Stomach (tissue), 9 donors: ENCODE data around the gene ALX1. TPM values are rescaled to one million over a fixed set of nuclear protein-coding genes. Genes with fewer than 3 reads are reported as not detected.

Experiments
- DNase-seq, 2 donors: peaks; one replicate each; pipeline versions ENCODE4 v3.0.0 to v3.0.0-alpha.2; 2013 to 2019
- H3K27ac ChIP-seq, 5 donors: fragments of 200-600 bp in 4 of 5; sonication (generic) in 4 of 5; one replicate each; pipeline ENCODE4 v1.5.1; 2013 to 2019; ENCODE audit warnings: mild to moderate bottlenecking in 1 of 5, moderate library complexity in 1 of 5
- H3K27me3 ChIP-seq, 3 donors: fragments of 200-600 bp; sonication (generic); one replicate each; pipeline ENCODE4 v1.5.1; 2017 to 2019; ENCODE audit warnings: mixed run types in 1 of 3
- H3K36me3 ChIP-seq, 4 donors: fragments of 200-600 bp; sonication (generic); 1 replicate in 3 of 4; 2 replicates in 1 of 4; pipeline ENCODE4 v1.5.1; 2016 to 2019
- H3K4me1 ChIP-seq, 4 donors: fragments of 200-600 bp; sonication (generic); one replicate each; pipeline ENCODE4 v1.5.1; 2016 to 2019
- H3K4me3 ChIP-seq, 4 donors: fragments of 200-600 bp; sonication (generic) in 3 of 4; one replicate each; pipeline ENCODE4 v1.5.1; 2016 to 2019; ENCODE audit warnings: mild to moderate bottlenecking in 1 of 4
- H3K9me3 ChIP-seq, 4 donors: fragments of 200-600 bp; sonication (generic); one replicate each; pipeline ENCODE4 v1.5.1; 2016 to 2019
- CTCF ChIP-seq, 7 experiments: fragments of 450-650 bp in 4 of 7; fragments of 200-600 bp in 3 of 7; sonication (generic) in 3 of 7; IDR thresholded peaks; one replicate each; pipeline ENCODE4 v1.5.1; 2016 to 2019; ENCODE audit warnings: antibody characterized with exemption in 7 of 7, control low read depth in 2 of 7, mild to moderate bottlenecking in 1 of 7
- EP300 ChIP-seq: sonication (generic); formaldehyde crosslinking; IDR thresholded peaks from one replicate; pipeline ENCODE4 v1.6.1; 2017; ENCODE audit warnings: antibody characterized with exemption
- POLR2A ChIP-seq, 4 donors: fragments of 450-650 bp; IDR thresholded peaks; one replicate each; pipeline ENCODE4 v1.6.1; 2016; ENCODE audit warnings: antibody characterized with exemption in 4 of 4, control low read depth in 2 of 4, mild to moderate bottlenecking in 1 of 4, moderate library complexity in 1 of 4
- POLR2AphosphoS5 ChIP-seq, 3 donors: sonication (generic); formaldehyde crosslinking; IDR thresholded peaks; one replicate each; pipeline ENCODE4 v1.6.1; 2016; ENCODE audit warnings: antibody characterized with exemption in 3 of 3
- WGBS, 5 donors: extraction: QIAGEN DNeasy Blood & Tissue Kit in 3 of 5; methylation state at CpG; one replicate each; pipeline versions ENCODE4 v1.1.5 to v1.1.7; 2013 to 2018; 5-methylcytosine and 5-hydroxymethylcytosine counted together
- intact Hi-C: fragments of 100-400 bp; cut with DNase I; formaldehyde crosslinking; loops from one replicate; pipeline ENCODE4 v1.15.1; 2023; ENCODE audit warnings: low total_unique reads
- polyA plus RNA-seq, 3 donors: library from polyadenylated mRNA; stranded (reverse); fragments of 200-250 nt; gene quantifications; one replicate each; pipeline ENCODE4 v1.2.3, GENCODE V29; 2013
- total RNA-seq, 5 donors: library from RNA; depleted of rRNA; stranded (reverse); fragments of >200 nt; gene quantifications; one replicate each; pipeline versions ENCODE4 v1.1.0 to v1.2.3, GENCODE V29; 2014 to 2016
- donor health status: healthy with polysubstance abuse.
- donor health status: Bipolar disorder and iron deficiency.
- donor health status: healthy.

The ALX1 gene
- total and polyA plus RNA-seq, 8 donors: not detected

GRCh38 chr12:85280984-85281630 lies 1.1 kb downstream of the ALX1 start:
- Histone ChIP-seq H3K4me1 (peaks cover 9 to 21% (median 16%) of the 10 kb centered on the region in 4 donors), H3K4me3 (peak overlapping the region in 2 of 4 donors; percentile 41), H3K27me3 (peaks cover 28 to 98% (median 52%) of the 10 kb centered on the region in 3 donors), H3K27ac (no peak overlapping the region), H3K9me3 (peaks cover 0 to 26% (median 16%) of the 10 kb centered on the region in 4 donors), H3K36me3 (no peaks in the 10 kb centered on the region)
- intact Hi-C loops: no loop called here
- DNase-seq: peak in 1 of 2 donors; percentile 18
- WGBS, 5 donors: 7 to 10% (median 8%) methylated on average over 15 of the region's 15 CpGs
- TF ChIP-seq CTCF (IDR thresholded peaks at IDR 0.05): no peak

- intact Hi-C loops: no loop called here
- Histone ChIP-seq H3K4me3 (no peak overlapping the region), H3K4me1 (peaks cover 9 to 21% (median 16%) of the 10 kb centered on the region in 4 donors), H3K36me3 (no peaks in the 10 kb centered on the region), H3K9me3 (peaks cover 0 to 26% (median 16%) of the 10 kb centered on the region in 4 donors), H3K27me3 (peaks cover 28 to 92% (median 52%) of the 10 kb centered on the region in 3 donors), H3K27ac (no peak overlapping the region)
- TF ChIP-seq POLR2A (IDR thresholded peaks at IDR 0.05) (no peak), EP300 (no peak), CTCF (IDR thresholded peaks at IDR 0.05) (no peak), POLR2AphosphoS5 (IDR thresholded peaks at IDR 0.05) (no peak)
- WGBS, 5 donors: 7 to 13% (median 9%) methylated on average over 11 of the region's 11 CpGs
- DNase-seq: no peak
Measured at GRCh38 chr12:85281636-85282312, 1.8 kb downstream of the ALX1 start.

GRCh38 chr12:85283560-85283959 lies 3.5 kb downstream of the ALX1 start:
- H3K36me3 ChIP-seq: no peaks in the 10 kb centered on the region
- no peak overlapping the region for H3K4me3 ChIP-seq
- TF ChIP-seq CTCF (IDR thresholded peaks at IDR 0.05) (no peak), EP300 (no peak), POLR2AphosphoS5 (IDR thresholded peaks at IDR 0.05) (no peak), POLR2A (IDR thresholded peaks at IDR 0.05) (no peak)
- peaks cover 19 to 74% (median 35%) of the 10 kb centered on the region in 3 donors for H3K27me3 ChIP-seq
- no peak overlapping the region for H3K27ac ChIP-seq
- H3K4me1 ChIP-seq: peaks cover 9 to 21% (median 16%) of the 10 kb centered on the region in 4 donors
- intact Hi-C loops: no loop called here
- DNase-seq: no peak
- H3K9me3 ChIP-seq: peaks cover 0 to 17% (median 7%) of the 10 kb centered on the region in 4 donors
- WGBS, 5 donors: 25 to 56% (median 45%) methylated on average over 6 of the region's 6 CpGs

GRCh38 chr12:85296362-85296761 lies 16.3 kb downstream of the ALX1 start:
- TF ChIP-seq EP300 (no peak), POLR2A (IDR thresholded peaks at IDR 0.05) (no peak), POLR2AphosphoS5 (IDR thresholded peaks at IDR 0.05) (no peak), CTCF (IDR thresholded peaks at IDR 0.05) (no peak)
- Histone ChIP-seq H3K4me3 (no peak overlapping the region), H3K9me3 (no peaks in the 10 kb centered on the region), H3K27ac (no peak overlapping the region), H3K27me3 (no peaks in the 10 kb centered on the region), H3K4me1 (no peaks in the 10 kb centered on the region), H3K36me3 (no peaks in the 10 kb centered on the region)
- intact Hi-C loops: no loop called here
- WGBS, 5 donors: 24 to 31% (median 26%) methylated on average over 3 of the region's 3 CpGs
- no peak for DNase-seq
